Stimulated activated CD8-positive, alpha-beta memory T cell treated with anti-CD3 and anti-CD28 coated beads, Interleukin-15, amount 100 ng/mL, for 1 hour (primary cell): Measurements from ENCODE around the gene NDRG2.
A peak's percentile ranks its signal among the peaks of the same experiment; 100 is the strongest.
"Not testable (repeated sequence)": the region's sequence is repeated elsewhere in the genome, so short reads cannot be mapped to it uniquely, and the experiment has no call there.

Experiments used
- DNase-seq: peaks from one replicate; pipeline ENCODE4 v3.0.0-alpha.2; 2020; ENCODE audit warnings: low read depth

Gene NDRG2

DNA sequence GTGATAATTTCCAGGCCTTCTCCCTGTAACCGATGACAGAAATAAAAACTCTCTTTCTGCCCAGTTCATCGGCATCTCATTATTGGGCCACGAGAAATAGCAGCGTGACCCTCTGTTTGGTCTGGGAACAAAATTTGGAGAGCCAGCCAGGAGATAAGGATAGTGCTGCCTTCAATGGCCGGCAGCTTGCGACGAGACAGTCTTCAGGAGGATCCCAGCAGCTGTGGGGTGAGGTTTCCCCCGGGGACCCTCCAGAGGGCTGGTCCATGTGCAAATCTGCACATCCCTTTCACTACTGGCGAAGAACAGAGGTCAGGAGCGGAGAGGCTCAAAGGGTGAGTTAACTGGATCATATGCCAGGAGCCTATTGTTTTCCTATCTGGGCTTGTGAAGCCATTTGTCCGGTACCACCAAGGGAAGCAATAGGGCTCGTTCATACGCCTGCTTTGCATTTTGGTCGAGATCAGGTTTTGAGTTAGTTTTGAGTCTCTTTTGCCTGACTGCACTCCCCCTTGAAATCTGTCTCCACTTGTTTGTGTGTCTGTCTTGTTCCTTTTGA lies 21.0 kb downstream of the NDRG2 start:
- no peak for DNase-seq

DNA sequence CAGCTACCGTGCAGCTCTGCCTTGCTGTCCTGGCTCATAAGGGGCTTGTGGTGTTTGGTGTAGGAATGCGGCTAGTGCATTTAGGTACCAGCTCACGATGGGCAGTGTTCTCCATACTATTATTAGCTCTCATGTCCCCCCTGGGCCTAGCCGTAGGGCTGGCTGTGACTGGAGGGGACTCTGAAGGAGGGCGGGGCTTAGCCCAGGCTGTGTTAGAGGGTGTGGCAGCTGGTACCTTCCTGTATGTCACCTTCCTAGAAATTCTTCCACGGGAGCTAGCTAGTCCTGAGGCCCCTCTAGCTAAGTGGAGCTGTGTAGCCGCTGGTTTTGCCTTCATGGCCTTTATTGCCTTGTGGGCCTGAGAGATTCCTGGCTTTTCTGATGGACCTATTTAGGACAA lies 23.6 kb downstream of the NDRG2 start:
- no peak for DNase-seq

DNA sequence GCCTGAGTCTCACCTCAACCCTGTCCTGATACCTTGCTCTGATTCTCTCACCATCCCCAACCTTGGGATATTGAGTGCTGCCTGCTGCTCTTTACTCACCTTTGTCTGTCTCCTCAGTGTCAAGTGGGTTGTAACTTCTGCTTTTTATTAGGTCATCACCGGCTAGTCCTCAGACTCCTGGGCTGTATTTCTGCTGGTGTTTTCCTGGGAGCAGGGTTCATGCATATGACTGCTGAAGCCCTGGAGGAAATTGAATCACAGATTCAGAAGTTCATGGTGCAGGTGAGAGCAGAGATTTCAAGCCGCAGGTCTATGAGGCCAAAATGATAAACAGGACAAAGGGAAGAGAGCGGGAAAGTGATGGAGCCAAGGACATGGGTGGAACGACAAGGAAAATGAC lies 25.3 kb downstream of the NDRG2 start:
- no peak for DNase-seq

DNA sequence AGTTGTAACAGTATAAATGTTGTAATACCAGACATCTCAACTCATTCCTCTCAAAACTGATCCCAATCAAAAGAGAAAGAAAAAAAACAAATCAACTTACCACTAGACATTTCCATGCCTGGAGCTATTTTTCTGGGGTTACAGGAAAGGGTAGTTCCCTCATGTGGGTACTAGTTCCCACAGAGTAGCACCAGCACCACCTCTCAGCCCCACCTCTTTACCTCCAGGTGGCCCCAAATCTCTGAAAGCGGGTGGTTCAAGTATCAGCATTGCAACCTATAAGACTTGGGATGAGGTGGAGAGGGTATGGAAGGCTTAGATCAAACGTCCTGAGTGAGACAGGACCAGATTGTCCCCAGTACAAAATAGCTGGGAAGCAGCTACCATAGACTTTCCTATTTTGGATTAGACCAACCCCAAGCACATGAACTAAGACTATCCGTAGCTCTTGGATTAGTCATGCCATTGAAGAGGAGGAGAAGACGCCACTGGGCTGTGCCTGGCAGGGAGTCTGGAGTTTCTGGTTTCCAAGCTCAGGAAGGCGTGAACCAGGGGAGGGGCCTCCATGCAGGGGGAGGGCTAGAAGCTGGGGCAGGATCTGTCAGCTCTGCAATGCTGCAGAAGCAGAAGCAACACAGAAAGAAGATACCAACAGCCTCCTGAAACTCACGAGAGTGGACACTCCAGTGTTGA lies 26.0 kb downstream of the NDRG2 start, which contains the start of gene SLC39A2:
Gene SLC39A2 (plus strand): TSS at position 620 of the 693 bp plus-strand sequence. CDS start 154 bp downstream, outside the sequence.
- no peak for DNase-seq

DNA sequence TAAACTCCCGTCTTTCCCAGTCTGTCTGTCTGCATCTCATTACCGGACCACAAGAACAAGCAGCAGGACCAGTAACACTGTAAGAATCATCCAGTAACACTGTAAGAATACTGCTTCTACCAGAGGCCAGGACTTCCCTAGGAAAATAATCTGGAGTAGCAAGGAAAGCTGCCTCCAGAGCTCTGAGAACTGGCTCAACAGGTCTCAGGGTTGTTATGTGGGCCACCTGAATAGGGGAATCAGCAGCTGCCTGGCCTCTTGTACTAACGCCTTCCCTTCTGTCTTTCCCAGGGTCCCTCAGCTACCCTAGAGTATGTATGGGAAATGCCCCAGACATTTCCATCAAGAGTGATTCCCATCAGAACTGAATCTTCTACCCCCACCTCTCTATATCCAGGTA lies 26.7 kb downstream of the NDRG2 start:
- no peak for DNase-seq

DNA sequence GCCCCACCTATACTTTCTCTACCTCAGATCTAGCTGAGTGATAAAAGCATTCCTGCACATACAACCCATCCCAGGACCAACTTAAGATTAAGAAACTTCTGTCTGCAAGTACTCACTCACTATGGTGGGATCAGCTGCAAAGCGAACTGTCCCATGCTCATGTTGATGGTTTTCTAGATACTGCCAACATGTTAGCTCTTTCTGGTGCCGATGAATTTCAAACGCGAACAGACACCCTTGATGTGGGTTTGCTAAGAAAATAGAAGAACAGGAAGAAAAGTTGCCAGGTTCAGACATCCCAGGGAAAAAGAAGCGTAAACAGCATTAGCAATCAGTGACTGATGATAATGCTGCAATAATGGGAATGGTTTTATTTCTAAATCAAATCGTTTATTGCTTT lies 27.3 kb downstream of the NDRG2 start:
- DNase-seq, result no peak

DNA sequence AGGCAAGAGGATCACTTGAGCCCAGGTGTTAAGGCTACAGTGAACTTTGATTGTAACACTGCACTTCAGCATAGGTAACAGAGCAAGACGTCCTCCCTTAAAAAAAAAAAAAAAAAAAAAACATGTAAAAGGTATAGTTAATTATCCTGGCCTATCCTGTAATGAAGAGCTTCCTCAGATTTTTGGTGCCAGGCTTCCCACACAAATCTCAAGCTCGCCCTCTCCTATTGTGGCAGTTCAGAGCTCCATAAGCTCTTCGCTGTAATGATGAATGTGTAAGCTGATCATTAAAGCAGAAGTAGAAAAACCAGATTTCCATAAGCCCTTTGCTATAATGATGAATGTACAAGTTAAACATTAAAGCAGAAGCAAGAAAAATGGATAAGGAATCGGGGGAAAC lies 27.7 kb downstream of the NDRG2 start:
- no peak for DNase-seq

DNA sequence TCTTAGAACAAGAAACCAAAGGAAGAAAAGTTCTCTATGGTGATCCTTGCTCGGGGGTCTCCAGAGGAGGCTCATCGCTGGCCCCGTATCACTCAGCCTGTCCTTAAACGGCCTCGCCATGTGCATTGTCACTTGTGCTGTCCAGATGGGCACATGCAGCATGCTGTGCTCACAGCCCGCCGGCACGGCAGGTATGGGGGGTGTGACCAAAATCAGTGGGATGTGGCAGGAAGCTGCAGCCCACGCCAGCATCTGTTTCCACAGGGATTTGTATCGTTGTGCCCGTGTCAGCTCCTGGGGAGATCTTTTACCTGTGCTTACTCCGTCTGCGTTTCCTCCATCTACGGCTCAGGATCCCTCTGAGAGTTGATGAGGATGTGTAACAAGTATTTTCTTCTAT lies 28.3 kb downstream of the NDRG2 start:
- DNase-seq, result no peak

DNA sequence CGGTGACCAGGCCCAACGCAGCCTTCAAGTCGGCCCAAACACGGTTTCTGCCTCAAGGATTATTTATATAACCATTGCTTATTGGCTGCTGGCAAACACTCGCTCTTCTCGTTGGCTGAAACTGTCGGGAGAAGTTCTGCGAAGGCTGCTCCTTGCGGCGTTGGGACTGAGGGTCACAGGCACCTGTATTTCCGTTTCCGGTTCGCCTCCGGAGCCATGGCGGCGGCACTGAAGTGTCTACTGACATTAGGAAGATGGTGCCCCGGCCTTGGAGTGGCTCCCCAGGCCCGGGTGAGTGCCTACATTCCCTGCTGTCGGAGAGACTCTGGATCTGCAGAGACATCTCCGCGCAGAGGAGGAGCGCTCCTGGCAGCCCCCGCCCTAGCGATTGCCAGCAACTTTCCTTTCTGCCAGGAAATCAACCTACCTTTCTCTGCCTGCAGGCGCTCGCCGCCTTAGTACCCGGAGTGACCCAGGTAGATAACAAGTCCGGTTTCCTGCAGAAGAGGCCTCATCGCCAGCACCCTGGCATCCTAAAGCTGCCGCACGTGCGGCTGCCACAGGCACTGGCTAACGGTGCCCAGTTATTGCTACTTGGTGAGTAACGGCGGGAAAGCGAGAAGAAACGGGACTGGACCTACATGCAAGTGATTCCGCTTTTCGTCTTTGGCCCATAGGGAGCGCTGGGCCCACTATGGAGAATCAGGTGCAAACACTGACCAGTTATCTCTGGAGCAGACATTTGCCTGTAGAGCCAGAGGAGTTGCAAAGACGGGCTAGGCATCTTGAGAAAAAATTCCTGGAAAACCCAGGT lies 34.9 kb downstream of the NDRG2 start, which contains the start of gene METTL17:
Gene METTL17 (plus strand): TSS at position 194 of the 814 bp plus-strand sequence. CDS start 23 bp downstream, at position 217.
- peak; percentile 62 for DNase-seq

DNA sequence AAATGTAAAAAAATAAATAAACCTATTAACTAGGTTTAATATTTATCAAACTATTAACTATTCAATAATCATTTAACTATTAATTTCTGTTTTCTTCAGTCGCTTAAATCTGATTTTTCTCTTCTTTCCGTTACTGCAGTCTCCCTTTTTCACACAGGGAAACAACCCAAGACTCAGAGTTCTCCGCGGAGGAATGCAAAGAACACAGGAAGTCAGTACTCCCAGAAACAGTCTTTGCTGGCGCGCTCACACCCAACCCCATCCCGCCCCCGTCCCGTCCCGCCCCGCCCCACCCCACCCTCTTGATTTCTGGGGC lies 35.4 kb downstream of the NDRG2 start:
- DNase-seq, result no peak

DNA sequence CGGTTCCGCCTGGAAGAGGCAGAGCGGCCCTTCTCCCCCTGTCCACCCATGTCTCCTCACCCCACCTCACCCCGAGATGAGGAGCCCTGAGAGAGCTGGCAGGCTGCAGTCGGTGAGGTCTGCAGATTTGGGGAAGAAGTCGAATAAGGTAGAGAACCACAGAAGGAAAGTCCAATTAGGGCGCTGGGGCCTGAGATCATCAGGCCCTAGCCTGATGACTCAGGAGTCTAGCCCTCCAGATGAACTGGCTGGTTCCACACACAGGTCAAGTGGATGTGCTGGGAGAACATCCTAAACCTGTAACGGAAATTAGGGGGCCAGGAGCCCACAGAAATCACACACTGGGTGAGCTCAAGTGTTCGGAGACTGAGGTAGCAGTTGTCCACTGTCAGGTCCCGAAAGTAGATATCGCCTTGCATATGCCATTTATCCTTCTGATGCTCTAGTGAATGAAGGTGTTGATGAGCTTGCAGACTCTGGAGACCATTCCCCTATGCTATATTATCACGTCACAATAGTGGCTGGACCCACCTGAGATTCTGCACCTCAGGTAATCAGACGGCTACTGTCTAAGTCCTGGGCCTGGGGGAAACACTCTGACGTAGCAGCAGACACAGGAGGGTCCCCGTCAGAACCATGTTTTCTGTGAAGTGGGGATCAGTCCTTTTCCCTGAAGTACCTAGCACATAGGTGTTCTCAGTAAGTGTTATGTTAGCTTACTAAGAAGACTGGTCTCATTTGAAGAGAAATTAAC lies 36.0 kb downstream of the NDRG2 start:
- no peak for DNase-seq

DNA sequence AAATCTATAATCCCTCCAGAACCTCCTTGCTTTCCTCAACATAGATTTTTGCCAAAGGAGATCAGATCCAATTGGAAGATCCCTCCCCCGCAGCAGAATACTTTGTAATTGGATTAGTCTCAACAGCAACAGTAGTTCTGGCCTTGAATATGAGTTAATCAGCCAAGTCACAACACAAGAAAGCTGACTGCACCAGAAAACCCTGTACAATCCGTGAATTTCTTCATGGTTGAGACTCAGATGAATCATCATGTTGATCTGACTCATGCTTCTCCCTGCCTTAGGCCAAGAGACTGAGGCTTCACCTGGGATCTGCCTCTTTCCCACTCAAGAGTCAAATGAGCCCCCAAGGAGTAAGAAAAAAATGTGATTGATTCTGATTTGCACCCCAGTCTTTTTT lies 38.0 kb downstream of the NDRG2 start:
- DNase-seq, result no peak

DNA sequence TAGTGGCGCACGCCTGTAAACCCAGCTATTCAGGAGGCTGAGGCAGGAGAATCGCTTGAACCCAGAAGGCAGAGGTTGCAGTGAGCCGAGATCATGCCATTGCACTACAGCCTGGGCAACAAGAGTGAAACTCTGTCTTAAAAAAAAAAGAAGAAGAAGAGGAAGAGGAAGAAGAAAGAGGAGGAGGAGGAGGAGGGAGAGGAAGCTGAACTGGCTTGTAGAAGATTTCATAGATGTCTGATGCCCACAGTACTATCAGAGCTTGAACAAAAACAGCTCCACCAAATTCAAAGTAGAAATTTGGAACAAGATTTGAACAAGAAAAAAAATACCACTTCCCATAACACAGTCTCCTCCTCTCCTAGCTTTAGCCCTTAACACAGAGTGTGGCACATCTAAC lies 39.2 kb downstream of the NDRG2 start:
- DNase-seq, result not testable (repeated sequence)

DNA sequence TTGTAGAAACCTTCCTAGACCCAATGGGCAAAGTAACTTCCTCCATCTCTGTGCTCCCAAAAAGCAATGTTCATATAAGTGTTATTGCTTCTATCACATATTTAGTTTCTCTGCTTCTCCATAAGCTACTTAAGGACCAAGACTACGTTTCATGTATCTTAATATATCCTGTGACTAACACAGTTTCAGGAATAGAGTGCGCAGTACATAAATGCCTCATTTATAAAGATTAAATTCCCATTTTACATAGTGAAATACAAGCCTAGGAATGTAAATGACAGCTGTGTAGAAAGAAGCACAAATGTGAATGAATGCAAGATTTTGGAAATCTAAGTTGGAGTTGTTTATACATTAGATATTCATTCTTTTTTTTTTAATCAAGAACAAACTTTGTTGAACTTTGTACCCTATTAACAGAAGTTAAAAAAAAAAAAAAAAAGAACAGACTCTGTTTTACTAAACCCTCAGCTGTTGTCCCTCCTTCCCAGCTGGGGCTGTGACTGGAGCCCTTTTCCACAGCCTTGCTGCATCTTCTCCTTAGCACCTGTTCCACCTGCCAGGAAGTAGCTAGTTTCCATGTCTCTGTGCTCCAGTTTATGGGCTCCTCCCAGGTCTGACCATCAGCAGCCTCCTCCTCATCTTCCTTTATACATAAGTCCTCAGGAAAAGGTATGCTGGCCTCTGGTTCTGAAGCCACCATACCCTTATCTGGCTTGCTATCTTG lies 42.1 kb downstream of the NDRG2 start:
- DNase-seq, result no peak

DNA sequence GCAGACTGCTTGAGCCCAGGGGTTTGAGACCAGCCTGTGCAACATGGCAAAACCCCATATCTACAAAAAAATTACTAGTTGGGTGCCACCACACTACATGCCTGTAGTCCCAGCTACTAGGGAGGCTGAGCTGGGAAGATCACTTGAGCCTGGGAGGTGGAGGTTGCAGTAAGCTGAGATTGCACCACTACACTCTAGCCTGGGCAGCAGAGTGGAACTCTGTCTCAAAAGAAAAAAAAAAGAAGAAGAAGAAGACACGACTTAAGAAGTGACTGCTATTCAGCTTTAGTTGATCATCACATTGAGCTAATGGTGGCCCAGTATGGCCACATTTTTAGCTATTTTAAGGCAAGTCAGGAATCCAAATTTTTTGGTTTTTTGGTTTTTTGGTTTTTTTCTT lies 44.0 kb downstream of the NDRG2 start:
- no peak for DNase-seq

DNA sequence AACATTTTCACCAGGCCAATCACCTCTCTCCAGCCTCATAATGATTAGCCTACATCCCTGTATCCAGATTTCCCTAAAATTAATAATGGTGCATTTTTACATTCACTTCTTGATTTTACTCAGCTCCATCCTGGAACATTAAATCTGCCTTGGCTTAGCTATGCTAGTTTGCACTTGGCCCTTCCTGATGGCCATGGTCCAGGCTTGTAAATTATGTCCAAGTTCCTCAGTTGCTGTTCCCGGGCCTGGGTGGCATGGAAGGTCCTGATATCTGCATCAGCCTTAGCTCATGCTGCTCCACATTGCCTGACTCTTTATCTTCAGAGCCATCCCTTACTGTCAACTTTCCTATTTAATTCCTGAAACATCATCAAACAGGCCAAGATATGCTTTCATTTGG lies 46.2 kb downstream of the NDRG2 start:
- DNase-seq, result no peak

DNA sequence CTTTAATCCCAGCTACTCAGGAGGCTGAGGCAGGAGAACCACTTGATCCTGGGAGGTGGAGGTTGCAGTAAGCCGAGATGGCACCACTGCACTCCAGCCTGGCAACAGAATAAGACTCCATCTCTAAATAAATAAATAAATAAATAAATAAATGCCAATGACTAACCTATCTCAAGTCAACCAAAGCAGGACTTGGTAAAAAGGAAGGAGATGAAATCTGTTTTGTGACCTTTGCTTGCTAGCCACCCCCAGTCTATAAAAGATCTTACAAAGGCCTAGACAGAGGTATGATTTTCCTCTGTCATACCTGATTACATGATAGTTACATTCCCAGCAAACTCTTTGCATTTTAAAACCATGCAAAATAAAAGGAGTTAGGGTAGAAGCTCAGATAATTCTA lies 48.6 kb downstream of the NDRG2 start:
- DNase-seq, result no peak

DNA sequence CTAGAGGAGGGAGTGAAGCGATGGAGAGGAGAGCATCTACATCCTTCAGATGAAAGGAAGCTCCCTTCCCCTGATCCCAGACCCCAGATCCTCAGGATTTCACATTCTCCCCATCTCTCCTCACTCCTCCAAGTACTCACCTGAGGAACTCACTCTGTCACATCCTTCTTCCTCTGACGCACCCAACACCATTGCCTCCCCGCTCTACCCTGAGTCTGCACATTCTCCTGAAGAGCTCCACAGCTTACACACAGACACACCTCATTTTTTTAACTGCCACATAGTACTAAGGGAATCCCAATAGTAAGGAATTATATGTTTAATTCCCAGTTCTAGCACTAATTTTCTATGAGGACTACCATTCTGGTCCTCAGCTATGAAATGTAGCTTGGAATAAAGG lies 51.4 kb downstream of the NDRG2 start:
- no peak for DNase-seq

DNA sequence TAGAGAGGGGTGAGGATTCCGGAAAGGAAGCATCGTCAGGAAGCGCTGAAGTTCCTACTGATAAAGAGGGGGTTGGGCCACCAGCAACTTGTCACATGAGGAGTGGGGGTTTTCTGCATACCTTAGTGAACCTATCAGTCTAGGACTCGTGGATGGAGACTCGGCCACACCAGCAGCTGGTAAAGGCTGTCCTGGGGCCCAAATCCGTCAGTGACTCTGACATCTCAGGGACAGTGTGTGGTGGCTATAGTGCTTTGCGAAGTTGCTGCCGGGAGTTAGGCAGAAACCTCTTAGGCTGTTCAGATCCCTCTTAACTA lies 53.2 kb downstream of the NDRG2 start:
- DNase-seq, result no peak

DNA sequence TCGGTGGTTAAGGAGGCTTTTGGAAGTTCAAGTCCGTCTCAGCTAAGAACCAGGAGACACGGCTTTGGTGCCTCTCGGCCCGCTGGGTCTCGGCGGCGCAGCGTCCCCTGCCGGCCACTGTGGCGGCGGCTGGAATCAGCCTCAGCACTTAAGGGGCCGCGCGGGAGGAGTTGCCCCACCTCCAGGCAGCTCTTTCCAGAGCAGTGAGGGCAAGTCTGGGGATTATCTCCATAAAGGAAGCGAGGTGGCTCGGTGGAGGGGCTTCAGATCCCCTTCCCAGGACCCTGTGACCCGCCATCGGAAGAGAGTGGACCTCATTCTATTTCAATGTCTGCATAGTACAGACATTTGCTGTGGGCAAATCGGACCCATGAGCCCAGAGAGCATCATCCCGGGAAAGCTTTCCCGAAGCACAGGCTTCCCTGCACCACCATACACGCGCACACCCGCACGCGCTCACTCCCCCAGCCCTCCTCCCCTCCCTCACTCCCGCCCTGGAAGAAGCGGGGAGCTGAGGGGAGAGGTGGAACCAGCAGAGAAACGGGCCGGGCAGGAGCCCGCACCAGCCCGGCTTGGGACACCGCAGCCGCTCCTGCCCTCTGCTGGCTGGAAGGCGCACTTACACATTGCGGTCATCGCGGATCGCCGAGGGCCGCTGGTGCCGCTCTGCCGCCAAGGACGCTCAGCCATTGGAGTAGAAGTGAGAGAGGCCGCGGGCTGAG lies 53.7 kb downstream of the NDRG2 start:
- peak; percentile 49 for DNase-seq

DNA sequence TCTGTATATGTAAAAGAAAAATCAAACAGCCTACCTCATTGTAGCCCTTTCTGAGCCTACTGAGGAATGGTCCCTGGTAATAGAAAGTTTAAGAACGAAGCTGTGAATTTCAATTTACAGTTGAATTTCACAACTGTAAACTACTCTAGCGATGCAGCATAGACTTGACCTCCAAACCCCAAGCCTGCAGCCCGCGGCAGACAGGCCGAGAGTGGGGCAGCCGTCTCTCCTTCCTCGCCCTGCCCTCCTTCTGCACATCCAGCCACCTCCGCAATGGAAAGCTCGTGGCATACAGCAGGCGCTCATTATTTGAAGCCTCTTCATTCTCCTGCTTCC lies 54.2 kb downstream of the NDRG2 start:
- no peak for DNase-seq

DNA sequence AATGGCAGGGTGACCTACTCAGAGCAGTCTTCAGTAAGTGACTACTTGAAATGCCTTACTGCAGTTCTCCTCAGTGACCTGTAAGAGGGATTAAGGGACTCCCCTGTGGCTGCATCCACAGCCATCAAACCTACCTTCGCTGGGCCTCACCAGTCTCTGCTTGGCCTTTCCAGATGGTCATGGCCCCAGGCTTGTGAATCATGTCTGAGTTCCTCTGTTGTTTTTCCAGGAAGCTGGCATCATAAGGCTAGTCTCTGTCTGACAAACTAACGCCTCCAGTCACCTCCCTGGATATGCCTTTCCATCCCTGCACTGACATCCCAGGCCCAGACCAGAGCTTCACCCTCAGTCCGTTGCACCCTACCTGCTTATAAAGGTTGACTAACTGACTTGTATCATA lies 55.5 kb downstream of the NDRG2 start:
- DNase-seq, result no peak
